Measurements from ENCODE around the gene GJD2.

DNA sequence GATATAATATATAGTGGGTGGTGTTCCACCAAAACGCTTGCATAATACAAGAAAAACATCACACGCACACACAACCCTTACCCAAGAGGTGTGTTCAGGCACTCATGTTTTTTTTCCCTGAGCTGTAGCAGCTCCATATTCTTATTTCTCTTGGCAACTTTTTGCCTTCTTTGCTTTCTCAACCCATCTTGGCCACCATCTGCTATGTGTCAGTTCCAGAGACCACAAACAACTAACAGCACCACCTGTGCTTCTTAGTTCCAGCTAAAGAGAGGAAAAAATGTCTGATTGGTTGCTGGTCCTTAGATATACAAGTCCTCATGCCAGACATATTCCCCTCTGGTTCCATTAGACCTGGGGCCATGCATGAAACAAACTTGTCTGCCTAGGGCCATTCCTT is 28.6 kb upstream of the GJD2 start:
- TF ChIP-seq, protein P1, sequence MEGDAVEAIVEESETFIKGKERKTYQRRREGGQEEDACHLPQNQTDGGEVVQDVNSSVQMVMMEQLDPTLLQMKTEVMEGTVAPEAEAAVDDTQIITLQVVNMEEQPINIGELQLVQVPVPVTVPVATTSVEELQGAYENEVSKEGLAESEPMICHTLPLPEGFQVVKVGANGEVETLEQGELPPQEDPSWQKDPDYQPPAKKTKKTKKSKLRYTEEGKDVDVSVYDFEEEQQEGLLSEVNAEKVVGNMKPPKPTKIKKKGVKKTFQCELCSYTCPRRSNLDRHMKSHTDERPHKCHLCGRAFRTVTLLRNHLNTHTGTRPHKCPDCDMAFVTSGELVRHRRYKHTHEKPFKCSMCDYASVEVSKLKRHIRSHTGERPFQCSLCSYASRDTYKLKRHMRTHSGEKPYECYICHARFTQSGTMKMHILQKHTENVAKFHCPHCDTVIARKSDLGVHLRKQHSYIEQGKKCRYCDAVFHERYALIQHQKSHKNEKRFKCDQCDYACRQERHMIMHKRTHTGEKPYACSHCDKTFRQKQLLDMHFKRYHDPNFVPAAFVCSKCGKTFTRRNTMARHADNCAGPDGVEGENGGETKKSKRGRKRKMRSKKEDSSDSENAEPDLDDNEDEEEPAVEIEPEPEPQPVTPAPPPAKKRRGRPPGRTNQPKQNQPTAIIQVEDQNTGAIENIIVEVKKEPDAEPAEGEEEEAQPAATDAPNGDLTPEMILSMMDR (conservative IDR thresholded peaks at IDR 0.05 in 1 of 2, IDR thresholded peaks at IDR 0.05 in 1 of 2; ENCODE audit: extremely low read depth in 1 of 2, insufficient read depth in 1 of 2, low read depth in 1 of 2, low read length in 2 of 2) = no peak
- TF ChIP-seq EZH2 (IDR thresholded peaks at IDR 0.05; ENCODE audit: borderline replicate concordance, low read length) = no peak

All from mammary epithelial cell (primary cell).